ENCODE results near the gene MEAF6.

The MEAF6 gene

GRCh38 chr1:37474697-37475379, 39.7 kb downstream of the MEAF6 start:
- DNase-seq (ENCODE audit: low read depth in 2 of 2) = no peak

- DNase-seq (ENCODE audit: low read depth in 2 of 2) = peak; percentile 93 to 96
Observed at GRCh38 chr1:37474046-37474696, 40.4 kb downstream of the MEAF6 start, which contains the start of gene ZC3H12A. Gene ZC3H12A, plus strand, starts transcription at chr1:37474580. Its CDS starts 917 bp downstream, at chr1:37475497.

GRCh38 chr1:37473431-37474045, 41.0 kb downstream of the MEAF6 start:
- no peak for DNase-seq (ENCODE audit: low read depth in 2 of 2)

GRCh38 chr1:37472994-37473393, 41.6 kb downstream of the MEAF6 start:
- no peak for DNase-seq (ENCODE audit: low read depth in 2 of 2)

GRCh38 chr1:37472281-37472680, 42.3 kb downstream of the MEAF6 start:
- DNase-seq (ENCODE audit: low read depth in 2 of 2) = no peak

- no peak for DNase-seq (ENCODE audit: low read depth in 2 of 2)
Observed at GRCh38 chr1:37471345-37472231, 43.0 kb downstream of the MEAF6 start.

GRCh38 chr1:37469386-37469785, 45.2 kb downstream of the MEAF6 start:
- DNase-seq (ENCODE audit: low read depth in 2 of 2) = no peak

- no peak for DNase-seq (ENCODE audit: low read depth in 2 of 2)
Observed at GRCh38 chr1:37468037-37468436, 46.5 kb downstream of the MEAF6 start.

- no peak for DNase-seq (ENCODE audit: low read depth in 2 of 2)
Observed at GRCh38 chr1:37465593-37466517, 48.7 kb downstream of the MEAF6 start.

- DNase-seq (ENCODE audit: low read depth in 2 of 2) = no peak
Observed at GRCh38 chr1:37464443-37464842, 50.1 kb downstream of the MEAF6 start.

GRCh38 chr1:37461698-37462436, 52.7 kb downstream of the MEAF6 start:
- no peak for DNase-seq (ENCODE audit: low read depth in 2 of 2)

GRCh38 chr1:37458551-37458950, 56.0 kb downstream of the MEAF6 start:
- DNase-seq (ENCODE audit: low read depth in 2 of 2) = no peak

- no peak for DNase-seq (ENCODE audit: low read depth in 2 of 2)
Observed at GRCh38 chr1:37456614-37457013, 58.0 kb downstream of the MEAF6 start.

GRCh38 chr1:37455516-37455915, 59.0 kb downstream of the MEAF6 start:
- no peak for DNase-seq (ENCODE audit: low read depth in 2 of 2)

- no peak for DNase-seq (ENCODE audit: low read depth in 2 of 2)
Observed at GRCh38 chr1:37453647-37454046, 60.9 kb downstream of the MEAF6 start.

GRCh38 chr1:37452416-37452815, 62.1 kb downstream of the MEAF6 start:
- no peak for DNase-seq (ENCODE audit: low read depth in 2 of 2)

GRCh38 chr1:37449936-37450335, 64.6 kb downstream of the MEAF6 start:
- DNase-seq (ENCODE audit: low read depth in 2 of 2) = no peak

GRCh38 chr1:37448691-37449417, 65.7 kb downstream of the MEAF6 start:
- DNase-seq (ENCODE audit: low read depth in 2 of 2) = no peak

GRCh38 chr1:37448185-37448584, 66.4 kb downstream of the MEAF6 start:
- no peak for DNase-seq (ENCODE audit: low read depth in 2 of 2)

- DNase-seq (ENCODE audit: low read depth in 2 of 2) = no peak
Observed at GRCh38 chr1:37446874-37447273, 67.7 kb downstream of the MEAF6 start.
